ENCODE measurements around the gene ZNF536.

DNA sequence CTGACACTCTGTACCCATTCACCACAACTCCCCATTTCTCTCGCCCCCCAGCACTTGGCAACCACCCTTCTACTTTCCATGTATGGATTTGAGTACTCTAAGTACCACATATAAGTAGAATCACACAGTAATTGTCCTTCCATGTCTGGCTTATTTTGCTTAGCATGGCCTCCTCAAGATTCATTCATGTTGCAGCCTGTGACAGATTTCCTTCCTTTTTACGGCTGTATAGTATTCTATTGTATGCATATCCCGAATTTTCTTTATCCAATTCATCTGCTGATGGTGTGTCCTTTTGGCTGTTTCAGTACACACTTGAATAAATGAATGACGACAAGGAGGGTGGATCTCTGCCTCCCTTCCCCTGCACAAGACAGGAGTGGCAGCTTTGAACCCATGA, 95.1 kb downstream of the ZNF536 start:
- TF ChIP-seq, protein P1, sequence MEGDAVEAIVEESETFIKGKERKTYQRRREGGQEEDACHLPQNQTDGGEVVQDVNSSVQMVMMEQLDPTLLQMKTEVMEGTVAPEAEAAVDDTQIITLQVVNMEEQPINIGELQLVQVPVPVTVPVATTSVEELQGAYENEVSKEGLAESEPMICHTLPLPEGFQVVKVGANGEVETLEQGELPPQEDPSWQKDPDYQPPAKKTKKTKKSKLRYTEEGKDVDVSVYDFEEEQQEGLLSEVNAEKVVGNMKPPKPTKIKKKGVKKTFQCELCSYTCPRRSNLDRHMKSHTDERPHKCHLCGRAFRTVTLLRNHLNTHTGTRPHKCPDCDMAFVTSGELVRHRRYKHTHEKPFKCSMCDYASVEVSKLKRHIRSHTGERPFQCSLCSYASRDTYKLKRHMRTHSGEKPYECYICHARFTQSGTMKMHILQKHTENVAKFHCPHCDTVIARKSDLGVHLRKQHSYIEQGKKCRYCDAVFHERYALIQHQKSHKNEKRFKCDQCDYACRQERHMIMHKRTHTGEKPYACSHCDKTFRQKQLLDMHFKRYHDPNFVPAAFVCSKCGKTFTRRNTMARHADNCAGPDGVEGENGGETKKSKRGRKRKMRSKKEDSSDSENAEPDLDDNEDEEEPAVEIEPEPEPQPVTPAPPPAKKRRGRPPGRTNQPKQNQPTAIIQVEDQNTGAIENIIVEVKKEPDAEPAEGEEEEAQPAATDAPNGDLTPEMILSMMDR (IDR thresholded peaks at IDR 0.05; ENCODE audit: low read depth, low read length) = no peak
- no peak for TF ChIP-seq EZH2phosphoT487 (IDR thresholded peaks at IDR 0.05; ENCODE audit: low read depth)

All from OCI-LY3 (cell line).